K562 treated with DMSO at 1 percent for 24 hours (cell line): ENCODE results near the gene ZNF709. TPM values are rescaled to one million over a fixed set of nuclear protein-coding genes. Genes with fewer than 3 reads are reported as not detected.

Experiments
- total RNA-seq: library from RNA; unstranded; fragments of 300-600 nt; gene quantifications from 2 replicates; pipeline ENCODE4 v1.2.3, GENCODE V29; 2022; ENCODE audit warnings: low read depth; ENCODE audit not compliant: insufficient read depth

ZNF709 gene
- 0.20 and 0.23 TPM in 2 replicates for total RNA-seq

DNA sequence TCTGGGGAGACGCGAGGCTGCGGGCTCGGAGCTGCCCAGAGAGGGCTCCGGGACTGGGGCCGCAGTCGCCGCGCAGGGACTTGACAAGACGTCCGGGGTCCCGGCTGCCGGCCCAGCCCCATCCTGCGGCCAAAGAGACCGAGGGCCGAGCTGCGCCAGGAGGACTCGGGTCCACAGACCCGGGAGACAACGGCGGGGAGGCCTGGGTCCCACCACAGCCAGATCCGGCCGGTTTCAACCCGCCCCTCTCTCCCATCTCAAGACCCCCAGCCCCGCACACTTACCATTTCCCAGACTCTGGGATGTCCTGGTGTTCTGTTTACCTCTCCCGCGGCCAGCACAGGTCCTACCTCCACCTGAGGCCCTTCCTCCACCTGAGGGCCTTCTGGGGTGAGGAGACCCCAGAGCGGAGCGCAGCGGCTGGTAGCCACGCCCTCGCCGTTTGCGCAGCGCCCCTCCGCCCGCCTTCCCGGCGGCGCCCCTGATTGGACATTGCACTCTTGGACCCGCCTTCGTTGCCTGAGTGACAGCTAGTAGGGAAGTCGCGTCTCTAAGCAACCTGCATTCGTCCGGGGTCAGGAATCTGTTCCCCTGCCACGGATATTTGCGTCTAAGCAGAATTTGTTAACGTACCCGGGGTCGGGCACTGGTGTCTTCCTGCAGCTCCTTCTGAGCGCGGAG lies at the start of gene ZNF709:
Gene ZNF709 (minus strand): TSS at position 446 of the 681 bp plus-strand sequence. CDS start 159 bp downstream, at position 287.

DNA sequence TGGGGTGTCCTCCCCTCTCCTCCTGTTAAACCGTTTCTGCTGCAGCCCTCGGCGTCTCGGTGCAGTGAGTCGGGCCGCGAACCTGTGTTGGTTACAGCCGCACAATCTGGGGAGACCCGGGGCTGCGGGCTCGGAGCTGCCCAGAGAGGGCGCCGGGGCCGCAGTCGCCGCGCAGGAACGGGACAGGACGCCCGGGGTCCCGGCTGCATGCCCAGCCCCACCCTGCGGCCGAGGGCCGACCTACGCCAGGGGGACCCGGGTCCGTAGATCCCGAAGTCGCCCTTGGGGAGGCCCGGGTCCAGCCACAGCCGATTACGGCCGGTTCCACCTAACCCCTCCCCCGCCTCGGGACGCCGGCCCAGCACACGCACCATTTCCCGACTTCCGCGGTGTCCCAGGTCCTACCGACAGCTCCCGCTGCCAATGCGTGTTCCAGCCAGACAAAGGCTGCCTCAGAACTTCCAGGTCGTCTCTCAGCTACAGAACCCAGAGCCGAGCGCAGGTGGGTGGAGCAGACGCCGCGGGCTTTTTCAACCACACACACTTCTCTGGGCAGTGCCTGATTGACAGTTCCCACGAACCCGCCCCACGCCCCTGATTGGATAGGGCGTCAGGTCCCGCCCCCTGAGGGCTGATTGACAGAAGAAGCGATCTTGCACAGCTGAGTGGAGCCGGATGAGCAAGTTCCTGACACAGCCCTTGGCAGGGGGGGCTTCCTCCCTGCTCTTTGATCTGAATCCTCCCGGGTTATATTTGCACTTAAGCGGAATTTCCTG lies 43.9 kb downstream of the ZNF709 start, which contains the start of gene ZNF443:
Gene ZNF443 (minus strand): TSS at position 481 of the 776 bp plus-strand sequence. CDS start 107 bp downstream, at position 374.

Other genes with a start within 250 kb of the ZNF709 start
- gene ZNF44, start 189.9 kb downstream of the ZNF709 start, total RNA-seq, result 3.8 and 4.1 TPM in 2 replicates
- 2.3 and 3.4 TPM in 2 replicates for gene ZNF563, start 151.2 kb downstream of the ZNF709 start, total RNA-seq
- gene ZNF442, start 119.1 kb downstream of the ZNF709 start, total RNA-seq, result 1.3 and 2.3 TPM in 2 replicates
- 2.5 and 3.7 TPM in 2 replicates for gene ZNF799, start 83.5 kb downstream of the ZNF709 start, total RNA-seq
- 1.3 and 1.6 TPM in 2 replicates for gene ZNF443, start 43.8 kb downstream of the ZNF709 start, total RNA-seq
- gene ZNF564, start 66.7 kb upstream of the ZNF709 start, total RNA-seq, result 1.6 and 3.8 TPM in 2 replicates
- 1.3 and 1.6 TPM in 2 replicates for gene ZNF490, start 126.0 kb upstream of the ZNF709 start, total RNA-seq
- 4.3 and 4.7 TPM in 2 replicates for gene ZNF791, start 126.1 kb upstream of the ZNF709 start, total RNA-seq
- gene MAN2B1, start 181.9 kb upstream of the ZNF709 start, total RNA-seq, result 124 and 142 TPM in 2 replicates
- gene WDR83, start 182.0 kb upstream of the ZNF709 start, total RNA-seq, result 17.4 and 22.1 TPM in 2 replicates
- 111 and 114 TPM in 2 replicates for gene DHPS, start 197.1 kb upstream of the ZNF709 start, total RNA-seq
- not detected in 2 replicates for gene GNG14, start 203.2 kb upstream of the ZNF709 start, total RNA-seq
- 15.3 and 19.5 TPM in 2 replicates for gene FBXW9, start 211.8 kb upstream of the ZNF709 start, total RNA-seq
- gene TNPO2, start 239.1 kb upstream of the ZNF709 start, total RNA-seq, result 32.6 and 33.0 TPM in 2 replicates
- gene TRIR, start 249.9 kb upstream of the ZNF709 start, total RNA-seq, result 485 and 496 TPM in 2 replicates